HG02870 (cell line): ENCODE results near the gene USH1G.
"Not testable (repeated sequence)": the region's sequence is repeated elsewhere in the genome, so short reads cannot be mapped to it uniquely, and the experiment has no call there.

Experiments used
- ATAC-seq: cut with Tn5 transposase; IDR thresholded peaks from one replicate; pipeline ENCODE4 v1.9.1; 2021; ENCODE audit warnings: mild to moderate bottlenecking, moderate library complexity; ENCODE audit not compliant: unreplicated experiment

USH1G gene

DNA sequence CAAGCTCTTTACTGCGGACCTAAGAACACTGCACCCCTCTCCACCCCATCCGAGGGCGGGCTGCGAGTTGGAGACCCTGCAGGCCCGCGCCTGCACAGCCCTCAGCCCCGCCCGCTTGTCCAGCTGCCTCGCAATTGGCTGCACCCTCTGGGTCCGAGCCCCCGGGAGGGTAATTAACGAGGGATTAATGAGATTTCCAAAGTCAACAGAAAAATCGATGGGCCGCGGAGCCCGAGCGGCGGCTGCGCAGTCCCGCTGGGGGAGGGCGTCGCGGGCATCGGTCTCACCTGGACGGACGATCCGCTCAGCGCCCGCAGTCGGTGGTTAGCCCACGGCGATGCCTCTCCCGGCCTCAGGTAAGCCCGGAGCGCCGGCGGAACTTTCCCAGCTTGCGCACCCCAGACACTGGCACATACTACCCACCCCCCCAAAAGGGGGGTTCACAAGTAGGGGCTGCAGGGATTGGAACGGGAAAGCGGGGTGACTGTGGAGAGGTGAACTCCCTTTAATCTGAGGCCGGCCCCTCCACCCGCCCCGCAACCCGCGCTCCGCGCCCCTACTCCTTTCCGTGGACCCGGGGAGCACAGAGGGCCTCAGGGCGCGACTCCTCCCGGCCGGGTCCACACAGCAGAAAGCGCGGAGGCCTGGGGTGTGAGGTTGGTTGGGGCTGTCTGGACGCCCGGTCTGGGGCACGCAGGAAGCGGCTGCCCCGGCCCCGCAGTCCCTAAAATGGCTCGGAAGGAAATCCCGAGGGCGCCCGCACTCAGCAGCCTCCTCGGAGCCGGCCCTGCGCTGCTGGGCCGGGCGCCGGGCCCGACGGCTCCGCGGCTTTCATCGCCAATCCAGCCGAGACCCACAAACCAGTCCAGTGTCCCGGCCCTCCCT lies 12.8 kb upstream of the USH1G start, which contains the start of gene OTOP3:
OTOP3 (plus strand) TSS at position 314 of the 885 bp plus-strand sequence; CDS start at position 338, 24 bp downstream.
- no peak for ATAC-seq

DNA sequence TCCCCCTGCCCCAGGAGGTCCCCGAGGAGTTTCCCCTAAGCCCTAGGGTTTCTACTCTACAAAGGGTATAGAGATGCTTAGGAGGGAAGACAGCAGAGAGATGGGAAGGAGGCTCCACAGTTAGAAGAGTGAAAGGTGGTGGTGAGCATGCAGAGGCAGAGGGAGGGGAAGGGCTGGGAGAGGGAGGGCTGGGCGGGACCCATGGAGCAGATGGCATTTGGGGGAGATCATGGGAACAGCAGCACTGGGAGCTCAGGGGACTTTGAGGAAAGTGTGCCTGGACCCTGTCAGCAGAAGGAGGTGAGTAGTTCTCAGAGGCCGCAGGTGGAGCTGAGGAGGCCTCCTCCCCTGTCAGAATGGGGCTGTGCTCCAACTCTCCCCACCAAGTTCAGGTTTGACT lies 12.0 kb upstream of the USH1G start:
- ATAC-seq: no peak

DNA sequence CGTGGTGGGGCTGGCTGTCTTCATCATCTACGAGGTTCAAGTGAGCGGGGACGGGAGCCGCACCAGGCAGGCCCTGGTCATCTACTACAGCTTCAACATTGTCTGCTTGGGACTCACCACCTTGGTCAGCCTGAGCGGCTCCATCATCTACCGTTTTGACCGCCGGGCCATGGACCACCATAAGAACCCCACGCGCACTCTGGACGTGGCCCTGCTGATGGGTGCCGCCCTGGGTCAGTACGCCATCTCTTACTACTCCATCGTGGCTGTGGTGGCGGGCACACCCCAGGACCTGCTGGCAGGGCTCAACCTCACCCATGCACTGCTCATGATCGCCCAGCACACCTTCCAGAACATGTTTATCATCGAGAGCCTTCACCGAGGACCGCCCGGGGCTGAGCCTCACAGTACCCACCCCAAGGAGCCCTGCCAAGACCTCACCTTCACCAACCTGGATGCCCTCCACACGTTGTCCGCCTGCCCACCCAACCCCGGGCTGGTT lies 7.5 kb upstream of the USH1G start:
- ATAC-seq: no peak

DNA sequence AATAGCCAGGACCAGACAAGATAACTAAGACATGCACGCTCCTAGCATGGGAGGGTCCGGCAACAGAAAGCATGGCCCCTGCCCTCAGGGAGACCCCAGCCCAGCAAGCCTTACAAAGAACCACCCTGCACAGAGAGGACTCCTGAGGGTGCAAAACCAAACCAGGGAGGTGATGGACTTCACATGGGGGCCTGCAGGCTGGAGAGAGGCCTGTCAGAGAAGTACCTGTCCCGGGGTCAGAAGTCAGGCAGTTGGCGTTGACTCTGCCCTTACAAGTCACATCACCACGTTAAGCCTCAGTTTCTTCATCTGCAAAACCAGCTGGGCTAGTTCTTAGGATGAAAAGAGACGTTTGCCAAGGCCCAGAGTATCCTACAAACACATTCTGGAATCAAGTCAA lies 5.7 kb upstream of the USH1G start:
- no peak for ATAC-seq

DNA sequence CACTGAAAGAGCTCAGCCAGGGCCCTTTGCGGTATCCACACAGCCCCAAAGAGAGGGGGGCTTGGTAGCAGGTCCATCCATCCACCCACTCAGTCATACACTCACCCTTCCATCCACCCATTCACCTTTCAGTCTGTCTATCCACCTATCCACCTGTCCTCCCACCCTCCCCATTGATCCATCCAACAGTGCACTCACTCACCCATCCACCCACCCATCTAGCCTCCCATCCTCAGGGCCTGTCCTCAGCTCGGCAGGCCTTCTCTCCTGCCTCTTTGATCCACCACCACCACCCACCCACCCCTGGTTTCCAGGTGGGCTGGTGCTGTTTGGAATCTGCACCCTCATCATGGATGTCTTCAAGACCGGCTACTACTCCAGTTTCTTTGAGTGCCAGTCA lies 2.2 kb upstream of the USH1G start:
- no peak for ATAC-seq

DNA sequence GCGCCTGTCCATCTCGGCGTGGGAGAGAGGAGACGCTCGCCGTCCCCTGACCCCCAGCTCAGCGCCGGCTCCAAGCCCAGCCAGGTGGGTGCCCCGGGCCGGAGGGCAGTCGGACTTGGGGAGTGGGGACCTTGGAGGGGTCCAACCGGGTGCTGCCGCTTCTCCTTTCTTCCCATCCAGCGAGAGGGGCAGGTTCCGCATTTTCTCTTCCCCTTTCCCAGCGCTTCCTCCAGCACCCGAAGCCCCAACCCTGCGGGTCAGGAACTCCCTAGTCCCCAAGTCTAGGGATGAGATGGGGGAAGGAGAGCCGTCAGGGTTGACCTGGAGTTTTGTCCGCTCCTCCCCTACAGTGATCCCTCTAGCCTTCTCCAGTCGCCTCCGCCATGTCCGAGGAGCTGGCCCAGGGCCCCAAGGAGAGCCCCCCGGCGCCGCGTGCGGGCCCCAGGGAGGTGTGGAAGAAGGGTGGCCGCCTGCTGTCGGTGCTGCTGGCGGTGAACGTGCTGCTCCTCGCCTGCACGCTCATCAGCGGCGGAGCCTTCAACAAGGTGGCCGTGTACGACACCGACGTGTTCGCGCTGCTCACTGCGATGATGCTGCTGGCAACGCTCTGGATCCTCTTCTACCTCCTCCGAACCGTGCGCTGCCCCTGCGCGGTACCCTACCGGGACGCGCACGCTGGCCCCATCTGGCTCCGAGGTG lies 1.3 kb upstream of the USH1G start, which contains the start of gene OTOP2:
OTOP2 (plus strand) TSS at position 24 of the 699 bp plus-strand sequence; CDS start at position 384, 360 bp downstream.
- no peak for ATAC-seq

DNA sequence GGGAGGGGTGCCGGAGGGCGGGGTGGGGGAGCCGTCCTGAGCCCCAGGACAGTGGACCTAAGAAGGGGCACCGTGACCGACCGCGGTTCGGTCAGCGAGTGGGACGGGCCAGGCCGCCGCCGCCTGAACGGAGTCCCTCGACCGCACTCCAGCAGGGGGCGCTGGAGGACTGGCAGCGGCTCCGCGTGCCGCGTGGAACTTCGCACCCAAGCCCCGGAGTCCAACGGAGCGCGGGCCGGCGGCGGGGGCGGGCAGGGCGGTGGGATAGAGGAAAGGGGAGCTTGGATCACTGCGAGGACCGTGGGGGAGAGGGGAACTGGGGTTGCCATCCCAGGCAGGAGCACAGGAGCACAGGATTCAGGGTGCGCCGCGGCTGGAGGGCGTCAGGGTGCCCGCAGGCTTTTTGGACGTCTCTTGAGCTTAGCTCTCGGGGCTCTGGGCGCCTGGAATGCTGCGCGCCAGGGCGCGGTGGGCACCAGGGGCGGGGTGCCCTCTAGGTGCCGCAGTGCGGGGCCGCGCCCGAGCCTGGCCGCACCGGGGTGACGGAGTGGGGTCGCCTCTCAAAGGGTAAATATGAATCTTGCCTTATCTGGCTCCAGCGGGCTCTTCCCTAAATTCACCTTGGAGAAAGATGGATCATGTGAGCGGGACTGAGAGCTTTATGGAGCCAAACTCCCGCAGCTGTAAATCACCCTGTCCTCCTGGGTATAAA lies 639 bp upstream of the USH1G start:
- no peak for ATAC-seq

DNA sequence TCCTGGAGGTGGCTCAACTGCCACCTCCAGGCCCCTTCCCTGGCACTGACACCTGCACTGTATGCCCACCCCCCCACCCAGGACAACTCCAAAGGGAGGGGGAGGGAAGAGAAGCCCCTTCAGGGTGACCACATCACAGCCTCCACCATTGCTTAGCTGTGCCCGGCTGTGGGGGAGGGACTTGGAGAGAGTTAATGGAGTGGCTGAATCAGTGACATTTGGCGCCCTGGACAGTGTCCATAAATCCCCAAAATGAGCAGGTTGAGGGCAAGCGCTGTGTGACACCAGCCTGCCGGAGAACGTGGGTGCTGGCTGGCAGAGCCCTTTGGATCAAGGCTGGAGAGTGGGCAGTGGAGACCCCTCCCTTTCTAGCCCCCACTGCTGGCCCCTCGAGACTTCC lies 883 bp downstream of the USH1G start:
- ATAC-seq: no peak

DNA sequence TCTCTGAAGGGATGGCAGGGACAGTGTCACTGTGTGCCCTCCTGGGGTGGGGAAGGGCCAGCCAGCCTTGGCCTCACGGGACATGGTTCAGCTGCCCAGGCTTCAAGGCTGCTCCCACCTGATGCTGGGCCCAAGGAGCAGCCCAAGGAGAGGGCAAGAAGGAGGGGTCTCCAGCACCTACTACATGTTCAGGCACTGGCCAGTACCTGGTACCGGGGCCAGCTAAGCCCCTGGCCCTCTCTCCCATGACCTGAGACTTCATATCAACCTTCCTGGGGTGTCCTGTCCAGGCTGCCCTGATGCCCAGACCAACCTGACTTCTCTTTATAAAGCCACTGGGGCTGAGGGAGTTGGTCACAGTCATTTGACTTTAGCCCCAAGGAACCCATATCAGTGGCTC lies 1.3 kb downstream of the USH1G start:
- no peak for ATAC-seq

DNA sequence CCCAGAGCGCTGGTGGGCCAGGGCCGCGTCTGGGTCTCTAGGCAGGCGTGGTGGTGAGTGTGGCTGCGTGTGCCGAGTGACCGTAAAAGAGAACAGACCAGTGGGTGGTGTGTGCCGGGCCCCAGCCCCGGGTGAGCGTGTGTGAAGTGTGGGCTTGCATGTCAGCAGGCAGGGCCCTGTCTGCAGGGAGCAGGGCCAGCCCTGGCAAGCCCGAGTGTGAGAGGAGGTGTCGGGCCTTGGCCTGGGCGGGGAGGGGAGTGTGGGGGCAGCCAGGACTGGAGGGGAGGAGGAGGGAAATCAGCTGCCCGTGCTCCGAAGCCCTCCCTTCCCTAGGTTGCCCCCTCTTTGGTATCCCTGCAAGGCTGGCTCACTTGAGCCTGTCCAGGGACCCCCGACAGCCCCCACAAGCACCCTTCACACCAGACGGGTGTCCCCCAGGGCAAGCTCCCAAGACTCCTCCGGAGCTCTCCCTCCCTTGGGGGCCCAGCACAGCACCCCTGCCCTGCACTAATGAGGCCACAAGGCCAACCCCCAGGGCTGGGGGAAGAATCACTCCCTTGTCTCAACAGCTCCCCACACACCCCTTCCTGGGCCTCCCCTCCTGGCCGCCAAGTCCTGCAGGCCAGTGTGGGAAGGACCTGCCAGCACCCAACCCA lies 1.9 kb downstream of the USH1G start:
- ATAC-seq: no peak

DNA sequence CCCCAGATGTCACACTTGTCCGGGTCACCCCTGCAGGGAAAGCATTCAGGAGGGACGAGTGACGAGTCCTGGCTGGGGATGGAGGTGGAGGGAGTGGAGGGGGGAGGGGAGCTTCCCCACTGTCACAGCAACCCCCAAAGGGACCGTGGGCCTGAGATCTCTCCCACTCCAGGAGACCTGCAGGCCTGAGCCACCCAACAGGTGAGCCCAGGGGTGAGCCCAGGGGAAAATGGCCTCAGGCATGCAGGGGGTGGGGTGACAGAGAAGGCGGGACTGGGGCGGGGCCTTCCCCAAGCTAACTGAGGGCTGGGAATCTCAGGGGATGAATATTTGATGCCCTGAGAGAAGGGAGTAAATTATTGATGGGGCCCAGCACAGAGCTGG lies 2.4 kb downstream of the USH1G start:
- ATAC-seq: no peak

DNA sequence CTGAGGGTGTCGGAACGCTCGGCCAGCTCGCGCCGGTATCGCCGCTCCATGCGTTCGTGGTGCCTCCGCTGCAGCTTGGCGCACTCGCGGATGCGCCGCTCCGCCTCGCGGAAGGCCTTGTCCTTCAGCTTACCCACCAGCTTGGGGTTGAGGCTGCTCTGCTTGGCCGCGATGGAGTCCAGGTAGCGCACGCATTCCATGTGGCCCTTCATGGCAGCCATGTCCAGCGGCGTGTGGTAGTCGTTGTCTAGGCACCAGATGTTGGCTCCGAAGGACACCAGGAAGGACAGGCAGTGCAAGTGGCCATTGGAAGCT lies 2.8 kb downstream of the USH1G start:
- no peak for ATAC-seq

DNA sequence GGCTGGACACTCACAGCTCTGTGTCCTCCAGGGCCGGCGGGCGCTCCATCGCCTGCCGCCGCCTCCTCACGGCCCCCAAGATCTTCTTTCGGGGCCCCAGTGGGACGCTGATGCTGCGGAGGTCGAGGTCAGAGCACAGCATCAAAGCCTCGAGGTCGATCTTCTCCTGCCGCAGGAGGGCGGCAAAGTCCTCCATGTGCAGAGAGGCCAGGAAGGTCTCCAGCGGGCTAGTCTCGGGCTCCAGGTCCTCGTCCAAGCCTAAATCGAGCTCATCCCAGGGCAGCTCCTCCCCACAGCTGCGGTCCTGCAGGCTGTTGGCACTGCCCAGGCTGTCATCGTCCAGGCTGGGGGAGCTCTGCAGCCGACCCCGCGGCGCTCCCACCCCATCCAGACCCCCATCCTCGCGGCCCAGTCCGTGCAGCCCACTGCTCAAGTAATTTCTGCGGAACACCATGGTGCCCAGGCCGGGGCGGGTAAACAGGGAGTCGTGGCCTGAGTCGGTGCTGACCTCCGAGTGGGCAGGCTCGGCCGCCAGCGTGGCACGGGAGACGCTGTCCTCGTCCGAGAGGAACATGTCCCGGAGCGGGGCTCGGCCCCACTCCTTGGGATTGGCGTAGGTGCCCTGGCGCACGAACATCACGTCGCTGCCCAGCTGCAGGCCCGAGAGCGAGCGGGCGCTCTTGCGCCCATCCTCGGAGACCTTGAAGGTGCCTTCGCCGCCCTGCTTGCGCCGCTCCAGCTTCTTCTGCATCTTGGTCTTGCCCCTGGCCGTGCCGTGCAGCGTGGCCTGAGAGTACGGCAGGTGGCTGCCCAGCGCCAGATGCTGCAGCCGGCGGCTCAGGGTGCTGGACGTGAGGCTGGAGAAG lies 3.4 kb downstream of the USH1G start:
- no peak for ATAC-seq

DNA sequence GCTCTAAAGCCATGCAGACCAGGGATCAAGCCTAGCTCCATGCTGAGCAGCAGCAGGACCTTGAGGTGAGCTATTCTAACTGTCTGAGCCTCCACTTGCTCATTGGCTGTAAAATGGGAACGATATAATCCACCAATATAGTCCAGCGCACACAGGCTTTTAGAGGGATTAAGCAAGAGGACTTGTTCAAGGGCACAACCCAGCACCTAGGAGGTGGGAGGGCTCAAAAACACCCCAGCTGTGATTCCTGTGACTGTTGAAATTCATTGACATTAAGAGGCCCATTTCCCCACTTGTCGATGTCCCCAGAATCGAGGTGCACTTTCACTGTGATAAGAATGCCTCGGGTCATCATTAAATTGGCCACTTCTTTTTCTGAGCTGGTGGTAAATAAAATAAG lies 4.1 kb downstream of the USH1G start:
- no peak for ATAC-seq

DNA sequence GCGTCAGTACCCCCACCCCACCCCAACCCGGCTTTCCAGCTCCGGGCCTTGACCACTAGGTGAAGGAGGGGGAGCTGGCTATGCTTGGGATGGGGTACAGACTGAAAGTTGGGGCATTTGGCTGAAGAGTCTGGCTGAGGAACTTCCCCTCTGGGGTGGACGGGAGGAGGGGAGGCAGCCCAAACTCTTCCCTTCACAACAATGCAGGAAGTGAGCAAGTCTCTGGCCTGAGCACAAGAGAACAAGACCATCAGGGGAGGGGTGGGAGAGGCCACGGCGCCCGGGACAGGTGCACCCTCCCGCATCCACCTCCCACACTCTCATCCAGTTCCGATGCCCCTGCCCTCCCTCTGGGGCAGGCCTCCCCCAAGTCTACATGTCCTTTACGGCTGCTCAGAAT lies 5.6 kb downstream of the USH1G start:
- no peak for ATAC-seq

DNA sequence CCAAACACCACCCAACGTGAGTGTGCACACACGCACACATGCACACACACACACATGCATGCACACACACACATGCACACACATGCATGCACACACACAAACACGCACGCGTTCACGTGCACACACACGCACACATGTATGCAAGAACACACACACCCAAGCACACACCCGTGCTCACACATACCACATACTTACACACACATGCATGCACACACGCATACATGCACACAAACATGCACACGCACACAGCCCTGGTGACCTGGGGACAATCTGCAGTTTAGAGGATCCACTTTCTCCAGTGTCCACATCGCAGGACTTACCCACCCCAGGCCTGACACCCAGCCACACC lies 6.2 kb downstream of the USH1G start:
- no peak for ATAC-seq

DNA sequence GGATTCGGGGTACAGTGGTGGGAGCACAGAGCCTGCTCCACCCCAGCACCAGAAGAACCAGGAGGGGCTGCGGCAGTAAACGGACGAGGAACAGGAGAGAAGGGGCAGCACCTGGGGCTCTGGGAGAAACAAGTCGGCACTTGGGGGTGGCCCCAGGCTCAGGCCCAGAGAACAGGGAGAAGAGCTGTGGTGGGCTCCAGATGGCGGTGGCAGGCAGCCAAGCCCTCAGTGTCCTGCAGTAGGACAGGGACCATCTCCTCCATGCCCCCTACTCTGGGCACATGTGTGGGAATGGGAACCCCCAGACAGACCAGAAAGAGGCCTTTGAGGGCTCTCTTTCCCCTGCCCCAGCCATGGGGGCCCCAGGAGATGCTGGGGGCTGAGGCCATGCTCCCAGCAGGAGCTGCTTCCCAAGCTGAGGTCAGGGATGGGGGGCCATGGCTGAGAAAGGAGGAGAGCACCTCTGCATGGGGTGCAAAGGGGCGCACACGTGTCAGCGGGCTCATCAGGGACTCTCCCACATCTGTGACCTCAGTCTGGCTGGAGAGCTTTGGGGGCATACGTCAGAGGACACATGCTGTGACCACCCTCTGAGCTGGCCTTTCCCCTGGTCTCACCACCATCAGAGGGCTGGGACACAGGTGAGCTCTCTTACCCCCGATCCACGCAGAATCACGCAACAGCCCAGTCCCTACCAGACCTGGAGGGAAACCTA lies 6.8 kb downstream of the USH1G start:
- no peak for ATAC-seq

DNA sequence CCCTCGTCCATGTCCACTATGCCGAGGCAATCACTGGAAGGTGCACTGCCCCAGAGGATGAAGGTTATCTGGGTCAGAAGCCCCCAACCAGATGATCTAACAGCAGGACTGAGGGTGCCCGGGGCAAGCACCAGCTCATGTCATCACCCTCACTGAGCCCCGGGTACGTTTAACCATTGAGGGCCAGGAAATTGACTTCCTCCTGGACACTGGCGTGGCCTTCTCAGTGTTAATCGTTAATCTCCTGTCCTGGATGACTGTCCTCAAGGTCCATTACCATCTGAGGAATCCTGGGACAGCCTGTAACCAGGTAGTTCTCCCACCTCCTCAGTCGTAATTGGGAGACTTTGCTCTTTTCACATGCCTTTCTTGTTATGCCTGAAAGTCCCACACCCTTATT lies 11.6 kb downstream of the USH1G start:
- not testable (repeated sequence) for ATAC-seq

DNA sequence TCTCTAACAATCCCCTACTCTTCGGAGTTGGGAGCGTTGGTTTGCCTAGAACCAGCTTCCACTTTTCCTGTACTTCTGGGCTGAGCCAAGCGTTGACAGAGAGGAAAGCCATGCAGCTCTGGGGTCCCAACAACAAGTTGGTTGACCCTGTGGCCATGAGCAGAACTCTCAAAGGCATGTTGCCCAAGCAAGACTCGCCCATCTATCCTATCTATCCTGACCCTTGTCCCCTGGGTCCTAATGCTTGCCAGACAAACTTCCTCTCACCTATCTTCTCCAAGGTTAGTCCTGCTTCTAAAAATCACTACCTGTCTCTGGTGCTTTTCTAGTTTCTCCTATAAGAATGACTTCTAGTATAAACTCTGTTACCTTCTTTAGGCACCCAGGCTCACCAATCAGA lies 14.0 kb downstream of the USH1G start:
- not testable (repeated sequence) for ATAC-seq

DNA sequence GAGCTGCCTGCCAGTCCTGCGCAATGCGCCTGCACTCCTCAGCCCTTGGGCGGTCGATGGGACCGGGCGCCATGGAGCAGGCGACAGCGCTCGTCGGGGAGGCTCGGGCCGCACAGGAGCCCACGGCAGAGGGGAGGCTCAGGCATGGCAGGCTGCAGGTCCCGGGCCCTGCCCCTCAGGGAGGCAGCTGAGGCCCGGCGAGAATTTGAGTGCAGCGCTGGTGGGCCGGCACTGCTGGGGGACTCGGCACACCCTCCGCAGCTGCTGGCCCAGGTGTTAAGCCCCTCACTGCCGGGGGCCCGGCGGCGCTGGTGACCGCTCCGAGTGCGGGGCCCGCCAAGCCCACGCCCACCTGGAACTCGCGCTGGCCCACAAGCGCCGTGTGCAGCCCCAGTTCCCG lies 16.0 kb downstream of the USH1G start:
- ATAC-seq: no peak
